Lung (tissue), 12 donors: ENCODE measurements around the gene SBF2. TPM values are rescaled to one million over a fixed set of nuclear protein-coding genes. Genes with fewer than 3 reads are reported as not detected.

ENCODE experiments used
- ATAC-seq: fragments of 200-7000 bp; cut with Tn5 transposase; one replicate; pipeline ENCODE4 v1.9.1; 2020; ENCODE audit warnings: moderate number of reproducible peaks; ENCODE audit not compliant: insufficient read depth, low FRiP score
- DNase-seq, 3 donors: peaks; one replicate each; pipeline ENCODE4 v3.0.0-alpha.2; 2013 to 2017
- H3K27ac ChIP-seq, 2 donors: one replicate each; pipeline ENCODE4 v1.5.1; 2013; ENCODE audit warnings: mild to moderate bottlenecking in 2 of 2, moderate library complexity in 2 of 2, control low read depth in 1 of 2, inconsistent platforms in 1 of 2, low read depth in 1 of 2, low read length in 1 of 2
- H3K27me3 ChIP-seq, 3 donors: one replicate each; pipeline ENCODE4 v1.5.1; 2013; ENCODE audit warnings: low read length in 2 of 3; ENCODE audit not compliant: control insufficient read depth in 3 of 3, insufficient read depth in 3 of 3
- H3K36me3 ChIP-seq, 4 donors: one replicate each; pipeline ENCODE4 v1.5.1; 2013; ENCODE audit warnings: low read length in 4 of 4, mild to moderate bottlenecking in 1 of 4, moderate library complexity in 1 of 4; ENCODE audit not compliant: control insufficient read depth in 4 of 4, insufficient read depth in 4 of 4
- H3K4me1 ChIP-seq, 5 donors: one replicate each; pipeline ENCODE4 v1.5.1; 2013; ENCODE audit warnings: low read length in 5 of 5, mild to moderate bottlenecking in 2 of 5, moderate library complexity in 1 of 5; ENCODE audit not compliant: control insufficient read depth in 5 of 5, insufficient read depth in 5 of 5
- H3K4me3 ChIP-seq: one replicate; pipeline ENCODE4 v1.5.1; 2013; ENCODE audit warnings: mild to moderate bottlenecking, control low read depth, moderate library complexity
- H3K9ac ChIP-seq, 2 donors: one replicate each; pipeline ENCODE4 v1.5.1; 2013; ENCODE audit warnings: low read length in 2 of 2, control low read depth in 1 of 2; ENCODE audit not compliant: insufficient read depth in 1 of 2
- H3K9me3 ChIP-seq, 4 donors: one replicate each; pipeline ENCODE4 v1.5.1; 2013; ENCODE audit warnings: low read length in 3 of 4, mild to moderate bottlenecking in 1 of 4, moderate library complexity in 1 of 4; ENCODE audit not compliant: control insufficient read depth in 4 of 4, insufficient read depth in 3 of 4
- WGBS, 2 donors: extraction: QIAGEN DNeasy Blood & Tissue Kit; methylation state at CpG; one replicate each; pipeline ENCODE4 v1.1.7; 2013; 5-methylcytosine and 5-hydroxymethylcytosine counted together
- polyA plus RNA-seq, 2 donors: library from polyadenylated mRNA; stranded (reverse); fragments of 200-250 nt; gene quantifications; one replicate each; pipeline ENCODE4 v1.2.1, GENCODE V29; 2013
- total RNA-seq, 2 donors: library from RNA; depleted of rRNA in 1 of 2; stranded (reverse); fragments of >200 nt in 1 of 2; gene quantifications; one replicate each; pipeline ENCODE4 v1.2.1, GENCODE V29; 2014 to 2021
- TF ChIP-seq, protein P1 (sequence below): IDR thresholded peaks from 2 replicates; pipeline ENCODE4 v1.5.1; 2012; ENCODE audit warnings: mild to moderate bottlenecking; ENCODE audit errors: control extremely low read depth, extremely low read depth
- donor health status: control.
- donor health status: control.
- donor health status: Bipolar disorder and iron deficiency.
- donor health status: healthy.
- donor health status: DM: yes; HTN: yes; CAD: no.

Gene SBF2
- total and polyA plus RNA-seq, 4 donors: 4.4 to 104 (median 24.9) TPM

DNA sequence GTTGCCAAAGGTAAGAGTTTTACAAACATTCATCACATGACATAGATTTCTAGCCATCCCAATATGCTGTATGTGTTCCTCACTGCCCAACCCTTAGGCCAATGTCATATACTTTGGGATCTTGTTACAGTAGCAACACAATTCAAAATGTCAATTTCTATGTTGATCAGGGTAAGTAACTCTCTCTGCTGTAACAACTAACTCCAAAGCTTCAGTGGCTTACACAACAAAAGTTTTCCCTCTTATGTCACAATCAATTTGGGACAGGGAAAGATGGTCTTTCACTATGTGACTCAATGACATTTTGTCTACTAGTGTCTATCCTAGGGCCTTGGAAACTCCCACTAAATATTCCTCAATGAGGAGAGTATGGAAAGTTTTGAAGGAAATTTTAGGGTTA lies 144.5 kb downstream of the SBF2 start:
- no peaks in the 10 kb centered on the region for H3K27me3 ChIP-seq
- DNase-seq (no peak), ATAC-seq (no peak)
- no peaks in the 10 kb centered on the region for H3K9me3 ChIP-seq
- H3K27ac ChIP-seq: no peak overlapping the region
- no peak overlapping the region for H3K4me3 ChIP-seq
- no peaks in the 10 kb centered on the region for H3K4me1 ChIP-seq
- H3K9ac ChIP-seq: no peak overlapping the region
- peaks cover 0 to 4% (median 0%) of the 10 kb centered on the region in 4 donors for H3K36me3 ChIP-seq
- TF ChIP-seq, protein P1, sequence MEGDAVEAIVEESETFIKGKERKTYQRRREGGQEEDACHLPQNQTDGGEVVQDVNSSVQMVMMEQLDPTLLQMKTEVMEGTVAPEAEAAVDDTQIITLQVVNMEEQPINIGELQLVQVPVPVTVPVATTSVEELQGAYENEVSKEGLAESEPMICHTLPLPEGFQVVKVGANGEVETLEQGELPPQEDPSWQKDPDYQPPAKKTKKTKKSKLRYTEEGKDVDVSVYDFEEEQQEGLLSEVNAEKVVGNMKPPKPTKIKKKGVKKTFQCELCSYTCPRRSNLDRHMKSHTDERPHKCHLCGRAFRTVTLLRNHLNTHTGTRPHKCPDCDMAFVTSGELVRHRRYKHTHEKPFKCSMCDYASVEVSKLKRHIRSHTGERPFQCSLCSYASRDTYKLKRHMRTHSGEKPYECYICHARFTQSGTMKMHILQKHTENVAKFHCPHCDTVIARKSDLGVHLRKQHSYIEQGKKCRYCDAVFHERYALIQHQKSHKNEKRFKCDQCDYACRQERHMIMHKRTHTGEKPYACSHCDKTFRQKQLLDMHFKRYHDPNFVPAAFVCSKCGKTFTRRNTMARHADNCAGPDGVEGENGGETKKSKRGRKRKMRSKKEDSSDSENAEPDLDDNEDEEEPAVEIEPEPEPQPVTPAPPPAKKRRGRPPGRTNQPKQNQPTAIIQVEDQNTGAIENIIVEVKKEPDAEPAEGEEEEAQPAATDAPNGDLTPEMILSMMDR: no peak

DNA sequence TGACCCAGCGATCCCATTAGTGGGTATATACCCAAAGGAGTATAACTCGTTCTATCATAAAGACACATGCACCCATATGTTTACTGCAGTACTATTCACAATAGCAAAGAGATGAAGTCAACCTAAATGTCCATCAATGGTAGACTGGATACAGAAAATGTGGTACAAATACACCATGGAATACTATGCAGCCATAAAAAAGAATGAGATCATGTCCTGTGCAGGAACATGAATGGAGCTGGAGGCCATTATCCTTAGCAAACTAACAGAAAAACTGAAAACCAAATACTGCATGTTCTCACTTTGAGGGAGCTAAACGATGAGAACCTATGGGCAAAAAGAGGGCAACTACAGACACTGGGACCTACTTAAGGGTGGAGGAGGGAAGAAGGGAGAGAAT lies 146.8 kb downstream of the SBF2 start:
- no peaks in the 10 kb centered on the region for H3K4me1 ChIP-seq
- H3K27me3 ChIP-seq: no peaks in the 10 kb centered on the region
- H3K9me3 ChIP-seq: no peaks in the 10 kb centered on the region
- ATAC-seq: no peak
- 96% methylated on average over 3 of the region's 3 CpGs for WGBS, 2 donors
- peaks cover 0 to 4% (median 0%) of the 10 kb centered on the region in 4 donors for H3K36me3 ChIP-seq
- no peak overlapping the region for H3K27ac ChIP-seq
- no peak overlapping the region for H3K4me3 ChIP-seq
- TF ChIP-seq, protein P1: no peak
- no peak for DNase-seq
- no peak overlapping the region for H3K9ac ChIP-seq

GRCh38 chr11:10144954-10145353 lies 149.1 kb downstream of the SBF2 start:
- WGBS, 2 donors: 87 to 90% methylated on average over 4 of the region's 4 CpGs
- TF ChIP-seq, protein P1: no peak
- H3K36me3 ChIP-seq: peaks cover 0 to 4% (median 0%) of the 10 kb centered on the region in 4 donors

DNA sequence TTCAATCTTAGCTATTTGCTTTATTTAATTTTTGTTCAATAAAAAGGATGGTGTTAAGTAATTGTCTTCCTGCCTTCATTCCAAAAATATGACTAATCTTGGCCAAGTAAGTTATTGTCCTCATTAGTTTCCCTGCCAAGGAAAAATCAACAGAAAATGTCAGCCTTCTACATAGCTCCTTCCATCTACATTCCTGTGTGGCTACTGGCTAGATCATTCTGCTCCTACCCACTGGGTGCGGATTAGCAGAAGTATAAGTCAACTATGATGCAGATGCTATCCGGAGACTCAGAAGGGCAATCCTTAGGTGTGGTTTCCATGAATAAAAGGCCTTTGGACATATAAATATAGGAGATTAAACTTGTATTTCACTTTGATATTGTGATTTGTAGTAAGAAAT lies 154.4 kb downstream of the SBF2 start:
- WGBS, 2 donors: 74 to 87% methylated on average over 2 of the region's 2 CpGs

More at GRCh38 chr11:10144954-10145353, 149.1 kb downstream of the SBF2 start:
- ATAC-seq (no peak), DNase-seq (no peak)
- Histone ChIP-seq H3K27me3 (no peaks in the 10 kb centered on the region), H3K9ac (no peak overlapping the region), H3K27ac (no peak overlapping the region), H3K4me3 (no peak overlapping the region), H3K4me1 (peaks cover 0 to 5% (median 0%) of the 10 kb centered on the region in 5 donors), H3K9me3 (no peaks in the 10 kb centered on the region)

More for the DNA sequence above, 154.4 kb downstream of the SBF2 start:
- DNase-seq: no peak
- Histone ChIP-seq H3K27ac (no peak overlapping the region), H3K27me3 (no peaks in the 10 kb centered on the region), H3K4me3 (no peak overlapping the region), H3K36me3 (peaks cover 0 to 4% (median 0%) of the 10 kb centered on the region in 4 donors), H3K9me3 (peaks cover 0 to 4% (median 0%) of the 10 kb centered on the region in 4 donors), H3K9ac (no peak overlapping the region), H3K4me1 (peaks cover 0 to 11% (median 0%) of the 10 kb centered on the region in 5 donors)
- no peak for ATAC-seq
- TF ChIP-seq, protein P1: no peak
